Measurements from ENCODE around the gene RTN4RL1.

DNA sequence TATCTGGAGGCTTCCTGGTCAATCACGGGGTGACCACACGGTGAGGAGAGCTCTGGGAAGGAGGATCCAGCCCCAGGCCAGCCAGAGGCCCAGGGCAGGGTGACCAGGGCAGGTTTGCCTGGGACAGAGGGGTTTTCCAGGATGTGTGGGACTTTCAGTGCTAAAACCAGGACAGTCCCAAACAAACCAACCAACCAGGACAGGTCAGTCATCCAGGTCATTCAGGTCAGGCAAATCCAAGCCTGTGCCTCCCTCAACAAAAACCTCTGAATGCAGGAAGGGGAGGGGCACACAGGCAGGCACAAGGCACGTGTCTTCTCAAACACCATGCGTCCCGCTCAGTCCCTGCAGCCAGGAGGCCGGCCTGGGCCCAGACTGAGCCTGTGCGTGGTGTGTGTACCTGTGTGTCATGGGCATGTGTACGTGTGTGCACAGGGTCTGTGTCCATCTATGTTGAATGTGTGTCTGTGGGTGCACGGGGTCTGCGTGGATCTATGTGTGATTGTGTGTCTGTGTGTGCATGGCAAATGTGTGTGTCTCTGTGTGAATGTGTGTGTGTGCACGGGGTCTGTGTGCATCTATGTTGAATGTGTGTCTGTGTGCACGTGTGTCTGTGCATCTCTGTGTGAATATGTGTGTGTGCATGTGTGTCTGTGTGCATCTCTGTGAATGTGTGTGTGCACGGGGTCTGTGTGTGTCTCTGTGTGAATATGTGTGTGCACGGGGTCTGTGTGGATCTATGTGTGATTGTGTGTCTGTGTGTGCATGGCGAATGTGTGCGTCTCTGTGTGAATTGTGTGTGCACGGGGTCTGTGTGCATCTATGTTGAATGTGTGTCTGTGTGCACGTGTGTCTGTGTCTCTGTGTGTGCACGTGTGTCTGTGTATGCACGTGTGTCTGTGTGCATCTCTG, 78.9 kb downstream of the RTN4RL1 start:
- TF ChIP-seq, protein P1, sequence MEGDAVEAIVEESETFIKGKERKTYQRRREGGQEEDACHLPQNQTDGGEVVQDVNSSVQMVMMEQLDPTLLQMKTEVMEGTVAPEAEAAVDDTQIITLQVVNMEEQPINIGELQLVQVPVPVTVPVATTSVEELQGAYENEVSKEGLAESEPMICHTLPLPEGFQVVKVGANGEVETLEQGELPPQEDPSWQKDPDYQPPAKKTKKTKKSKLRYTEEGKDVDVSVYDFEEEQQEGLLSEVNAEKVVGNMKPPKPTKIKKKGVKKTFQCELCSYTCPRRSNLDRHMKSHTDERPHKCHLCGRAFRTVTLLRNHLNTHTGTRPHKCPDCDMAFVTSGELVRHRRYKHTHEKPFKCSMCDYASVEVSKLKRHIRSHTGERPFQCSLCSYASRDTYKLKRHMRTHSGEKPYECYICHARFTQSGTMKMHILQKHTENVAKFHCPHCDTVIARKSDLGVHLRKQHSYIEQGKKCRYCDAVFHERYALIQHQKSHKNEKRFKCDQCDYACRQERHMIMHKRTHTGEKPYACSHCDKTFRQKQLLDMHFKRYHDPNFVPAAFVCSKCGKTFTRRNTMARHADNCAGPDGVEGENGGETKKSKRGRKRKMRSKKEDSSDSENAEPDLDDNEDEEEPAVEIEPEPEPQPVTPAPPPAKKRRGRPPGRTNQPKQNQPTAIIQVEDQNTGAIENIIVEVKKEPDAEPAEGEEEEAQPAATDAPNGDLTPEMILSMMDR (conservative IDR thresholded peaks at IDR 0.05): no peak
- no peak for TF ChIP-seq ZFX (IDR thresholded peaks at IDR 0.05)

Data from C4-2B (cell line).